GM23248 (cell line): ENCODE data around the gene HLA-DQA1.

ENCODE experiments used
- EZH2 ChIP-seq: fragments of 200-600 bp; sonication (generic); IDR thresholded peaks from 2 replicates; pipeline ENCODE4 v1.6.1; 2018; ENCODE audit warnings: antibody characterized with exemption, mild to moderate bottlenecking; ENCODE audit not compliant: insufficient read depth, poor library complexity, severe bottlenecking
- EZH2phosphoT487 ChIP-seq: fragments of 200-600 bp; sonication (generic); IDR thresholded peaks from 2 replicates; pipeline ENCODE4 v1.6.1; 2018; ENCODE audit warnings: antibody characterized with exemption, moderate library complexity, mild to moderate bottlenecking, low read depth; ENCODE audit not compliant: insufficient read depth

DNA sequence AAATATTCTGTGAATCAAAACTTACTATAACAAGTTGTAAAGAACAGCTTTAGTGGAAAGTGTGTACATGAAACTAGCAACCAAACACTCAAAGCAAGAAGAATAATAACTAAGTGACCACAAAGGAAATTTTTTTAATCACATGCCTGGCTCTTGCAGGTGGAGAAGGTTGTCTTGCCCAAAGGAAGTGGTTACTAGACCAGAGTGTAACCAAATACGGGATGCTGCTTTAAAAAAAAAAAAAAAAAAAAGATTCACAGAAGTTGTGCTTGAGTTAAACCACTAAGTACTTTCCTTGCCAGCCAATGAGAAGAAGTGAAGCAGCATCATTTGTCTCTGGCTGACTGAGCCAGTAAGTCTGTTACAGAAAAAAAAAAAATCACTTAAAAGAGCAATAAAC, 48.4 kb downstream of the HLA-DQA1 start:
- no peak for TF ChIP-seq EZH2
- no peak for TF ChIP-seq EZH2phosphoT487
